ENCODE measurements around the gene PTPN18. TPM values are rescaled to one million over a fixed set of nuclear protein-coding genes. Genes with fewer than 3 reads are reported as not detected.

Gene PTPN18
- total RNA-seq, result 14.0 and 14.6 TPM in 2 replicates

GRCh38 chr2:130355578-130356431 is at the start of gene PTPN18:
TSS of gene PTPN18 (plus strand) at chr2:130356056. CDS start at chr2:130356108, 52 bp downstream.

GRCh38 chr2:130342533-130343275 is 13.2 kb upstream of the PTPN18 start, which contains the start of gene IMP4:
TSS of gene IMP4 (plus strand) at chr2:130342897. CDS start at chr2:130342933, 36 bp downstream.

Other genes starting within 250 kb of the PTPN18 start
- not detected in 2 replicates for gene POTEF, start 226.8 kb upstream of the PTPN18 start, total RNA-seq
- gene CCDC74B, start 210.9 kb upstream of the PTPN18 start, total RNA-seq, result 2.9 and 3.7 TPM in 2 replicates
- 34.5 and 45.2 TPM in 2 replicates for gene SMPD4, start 174.5 kb upstream of the PTPN18 start, total RNA-seq
- 291 and 333 TPM in 2 replicates for gene MZT2B, start 173.8 kb upstream of the PTPN18 start, total RNA-seq
- gene TUBA3E, start 157.6 kb upstream of the PTPN18 start, total RNA-seq, result not detected in 2 replicates
- gene IMP4, start 13.2 kb upstream of the PTPN18 start, total RNA-seq, result 127 and 174 TPM in 2 replicates
- not detected in 2 replicates for gene POTEI, start 153.3 kb downstream of the PTPN18 start, total RNA-seq
- not detected in 2 replicates for gene CFC1B, start 165.2 kb downstream of the PTPN18 start, total RNA-seq
- gene CFC1, start 243.5 kb downstream of the PTPN18 start, total RNA-seq, result not detected in 2 replicates